NCI-H82 treated with DMSO at 0.1 percent for 48 hours (cell line): ENCODE data around the gene PRXL2B.
"Not testable (repeated sequence)": the region's sequence is repeated elsewhere in the genome, so short reads cannot be mapped to it uniquely, and the experiment has no call there.

Experiments
- DNase-seq: peaks from one replicate; lab custom pipeline; 2025; ENCODE audit not compliant: unreplicated experiment; lab: John Stamatoyannopoulos, UW

Gene PRXL2B

DNA sequence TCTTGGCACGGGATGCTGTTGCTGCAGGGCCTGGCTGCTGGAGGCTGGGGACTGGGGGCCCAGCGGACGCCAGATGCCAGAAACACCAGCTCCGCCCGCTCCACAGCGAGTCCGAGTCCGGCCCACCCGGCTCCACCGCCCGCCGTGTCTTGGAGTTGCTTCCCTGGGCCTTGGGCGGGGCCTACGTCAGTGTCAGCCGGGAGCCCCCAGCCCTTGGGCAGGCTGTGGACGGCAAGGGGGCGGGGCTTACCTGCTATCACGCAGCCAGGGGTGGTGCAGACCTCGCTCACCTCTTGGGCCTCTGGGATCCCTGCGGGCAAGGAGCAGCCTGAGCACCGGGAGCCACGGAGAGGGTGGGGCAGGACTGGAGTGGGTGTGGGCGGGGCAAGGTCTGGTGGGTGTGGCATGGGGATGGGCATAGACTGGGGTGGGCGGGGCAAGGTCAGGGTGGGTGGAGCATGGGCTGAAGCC lies 24.5 kb downstream of the PRXL2B start:
- DNase-seq, result peak; percentile 5

DNA sequence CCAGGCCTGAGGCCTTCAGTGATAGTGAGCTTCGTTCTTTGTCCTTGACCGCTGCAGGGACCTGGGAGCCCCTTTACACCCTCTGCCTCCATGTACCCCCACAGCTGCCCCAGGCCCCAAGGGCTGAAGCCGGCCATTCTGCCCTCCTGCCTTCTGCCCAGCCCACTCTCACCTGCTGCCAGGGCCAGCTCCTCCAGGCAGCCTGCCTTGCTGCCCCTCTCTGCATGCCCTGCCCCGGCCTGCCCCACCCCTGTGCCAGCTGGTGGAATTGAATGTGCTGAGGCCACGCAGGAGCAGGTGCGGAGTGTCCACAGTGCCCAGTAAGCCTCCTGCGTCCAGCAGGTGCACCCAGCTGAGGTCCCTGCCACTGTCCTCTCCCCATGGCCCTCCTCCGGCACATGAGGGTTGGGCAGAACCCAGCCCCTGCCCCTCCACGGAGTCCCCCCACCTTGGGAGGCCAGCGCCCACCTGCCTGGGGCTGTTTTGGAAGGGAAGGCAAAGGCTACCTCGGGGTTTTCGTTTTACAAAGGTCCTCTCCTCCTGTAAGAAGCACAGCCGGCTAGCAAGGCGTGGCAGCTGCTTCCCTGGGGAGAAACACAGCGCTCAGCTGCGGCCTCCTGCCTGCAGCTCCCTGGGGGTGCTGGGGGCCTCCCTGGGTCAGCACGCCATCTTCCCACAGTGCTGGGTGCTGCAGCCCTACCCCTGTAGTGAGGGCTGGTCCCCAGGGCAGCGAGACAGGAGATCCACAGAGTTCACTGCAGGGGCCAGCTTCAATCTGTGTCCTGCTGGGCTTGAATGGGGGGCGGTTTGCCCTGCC lies 25.3 kb downstream of the PRXL2B start:
- DNase-seq, result no peak

DNA sequence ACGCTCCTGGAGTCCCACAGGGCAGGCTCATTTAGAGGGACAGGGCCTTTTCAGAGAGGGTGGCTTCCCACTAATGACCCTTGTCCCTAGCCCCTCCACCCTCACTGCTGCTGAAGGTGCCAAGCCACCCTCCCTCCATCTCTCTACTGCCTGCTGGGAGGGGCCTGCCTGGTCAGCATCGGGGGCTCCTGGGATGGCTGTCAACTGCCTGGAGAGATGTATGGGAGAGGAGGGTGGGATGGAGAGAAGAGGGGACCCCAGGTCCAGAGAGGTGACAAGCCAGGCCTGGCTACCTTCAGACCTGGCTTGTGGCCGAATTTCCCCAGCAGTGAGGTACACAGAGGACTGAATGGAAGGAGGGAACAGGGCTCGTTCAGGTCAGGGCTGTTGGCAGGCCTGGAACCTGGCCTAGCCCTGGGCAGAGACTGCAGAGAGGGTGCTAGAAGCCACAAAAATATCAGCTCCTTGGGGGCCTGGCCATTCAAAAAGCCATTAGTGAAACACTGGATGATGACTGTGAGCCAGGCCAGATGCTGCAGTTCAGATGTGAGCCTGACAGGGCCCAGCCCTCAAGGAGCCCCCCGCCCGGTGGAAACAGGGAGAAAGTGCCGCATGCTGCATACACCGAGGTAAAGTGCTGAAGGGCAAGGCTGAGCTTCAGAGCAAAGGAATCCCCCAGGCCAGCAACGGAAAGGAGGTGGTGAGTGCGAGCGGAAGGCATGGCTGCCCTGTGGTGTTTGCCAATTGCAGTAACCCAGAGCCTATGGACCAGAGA lies 26.2 kb downstream of the PRXL2B start:
- no peak for DNase-seq

DNA sequence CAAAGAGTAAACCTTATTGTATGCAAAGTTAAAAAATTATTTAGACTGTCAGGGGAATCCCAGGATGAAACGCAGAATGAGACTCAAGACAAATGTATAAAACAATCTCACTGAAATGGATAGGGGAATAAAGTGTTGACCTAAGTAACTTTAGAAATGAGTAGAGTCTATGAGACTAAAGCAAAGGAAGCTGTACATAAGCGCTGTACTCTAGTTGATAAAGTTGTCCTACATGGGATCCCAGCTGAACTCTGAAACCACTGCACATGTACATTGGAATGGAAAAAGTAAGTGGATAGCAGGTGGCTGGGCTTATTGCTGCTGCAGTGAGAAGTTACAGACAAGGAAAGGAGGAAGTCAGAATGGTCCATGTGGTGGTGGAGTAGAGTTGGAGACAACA lies 27.6 kb downstream of the PRXL2B start:
- DNase-seq, result no peak

DNA sequence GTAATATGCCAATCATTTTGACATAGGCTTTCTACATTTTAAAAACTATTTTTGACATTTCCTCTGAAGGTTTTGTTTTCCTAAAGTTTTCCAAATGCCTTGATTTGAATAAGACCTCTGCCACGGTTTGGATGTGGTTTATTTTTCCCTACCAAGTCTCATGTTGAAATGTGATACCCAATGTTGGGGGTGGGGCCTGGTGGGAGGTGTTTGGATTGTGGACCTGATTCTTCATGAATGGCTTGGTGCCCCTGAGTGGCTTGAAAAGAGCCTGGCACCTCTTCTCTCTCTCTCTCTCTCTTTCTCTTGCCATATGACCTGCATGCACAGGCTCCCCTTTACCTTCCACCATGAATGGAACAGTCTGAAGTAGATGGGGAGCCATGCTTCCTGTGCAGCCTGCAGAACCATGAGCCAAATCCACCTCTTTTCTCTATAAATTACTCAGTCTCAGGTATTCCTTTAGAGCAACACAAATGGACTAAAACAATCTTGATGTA lies 31.4 kb downstream of the PRXL2B start:
- no peak for DNase-seq

DNA sequence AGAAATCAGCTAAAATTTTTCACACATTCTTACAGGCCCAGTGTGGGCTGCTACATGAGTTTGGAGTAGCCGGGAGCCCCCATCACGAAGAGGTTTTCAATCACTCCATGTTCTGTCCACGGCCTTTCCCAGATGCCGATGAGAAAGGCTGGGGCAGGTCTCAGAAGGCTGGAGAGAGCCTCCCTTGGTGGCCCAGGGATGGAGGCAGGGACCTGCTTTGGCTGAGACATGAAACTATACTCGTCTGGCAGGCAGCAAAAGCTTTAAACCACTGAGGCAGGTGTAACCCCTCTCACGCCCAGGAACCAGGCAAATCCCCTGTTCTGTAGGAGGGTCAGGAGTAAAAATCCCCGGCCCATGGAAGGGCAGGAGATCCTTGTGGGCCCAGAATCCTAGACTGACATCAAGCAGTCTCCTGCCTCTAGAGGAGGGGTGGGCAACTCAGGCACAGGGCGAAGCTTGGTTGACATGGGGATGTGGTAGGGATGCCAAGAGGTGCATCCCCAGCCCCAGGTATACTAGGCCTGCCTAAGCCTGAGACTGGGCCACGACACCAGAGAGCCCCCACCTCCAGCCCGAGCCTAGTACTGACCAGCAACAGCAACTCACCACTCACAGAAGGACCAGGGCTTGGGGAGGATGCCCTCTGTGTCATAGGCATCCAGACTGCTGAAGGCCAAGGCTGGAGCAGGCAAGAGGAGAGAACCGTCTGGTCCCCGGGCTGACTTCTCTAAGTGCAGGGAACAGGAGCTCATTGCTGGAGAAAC lies 37.2 kb downstream of the PRXL2B start:
- DNase-seq, result no peak

DNA sequence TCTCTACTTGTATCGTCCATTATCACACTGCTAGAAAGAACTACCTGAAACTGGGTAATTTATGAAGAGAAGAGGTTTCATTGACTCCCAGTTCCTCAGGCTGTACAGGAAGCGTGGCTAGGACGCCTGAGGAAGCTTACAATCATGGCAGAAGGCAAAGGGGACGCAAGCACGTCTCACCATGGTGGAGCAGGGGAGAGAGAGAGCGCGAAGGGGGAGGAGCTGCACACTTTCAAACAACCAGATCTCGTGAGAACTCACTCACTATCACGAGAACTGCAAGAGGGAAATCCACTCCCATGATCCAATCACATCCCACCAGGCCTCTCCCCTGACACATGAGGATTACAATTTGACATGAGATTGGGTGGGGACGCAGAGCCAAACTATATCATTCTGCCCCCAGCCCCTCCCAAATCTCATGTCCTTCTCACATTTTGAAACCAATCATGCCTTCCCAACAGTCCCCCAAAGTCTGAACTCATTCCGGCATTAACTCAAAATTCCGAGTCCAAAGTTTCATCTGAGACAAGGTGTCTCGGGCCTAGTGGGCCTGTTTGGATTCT lies 38.2 kb downstream of the PRXL2B start:
- no peak for DNase-seq

DNA sequence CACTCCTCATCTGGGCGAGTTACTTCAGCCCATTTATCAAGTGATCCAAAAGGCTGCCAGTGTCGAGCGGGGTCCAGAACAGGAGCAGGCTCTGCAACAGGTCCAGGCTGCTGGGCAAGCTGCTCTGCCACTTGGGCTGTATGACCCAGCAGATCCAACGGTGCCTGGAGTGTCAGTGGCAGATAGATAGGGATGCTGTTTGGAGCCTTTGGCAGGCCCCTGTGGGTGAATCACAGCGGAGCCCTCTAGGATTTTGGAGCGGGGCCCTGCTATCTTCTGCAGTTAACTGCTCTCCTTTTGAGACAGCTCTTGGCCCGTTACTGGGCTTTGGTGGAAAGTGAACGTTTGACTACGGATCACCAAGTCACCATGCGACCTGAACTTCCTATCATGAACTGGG lies 38.7 kb downstream of the PRXL2B start:
- no peak for DNase-seq

DNA sequence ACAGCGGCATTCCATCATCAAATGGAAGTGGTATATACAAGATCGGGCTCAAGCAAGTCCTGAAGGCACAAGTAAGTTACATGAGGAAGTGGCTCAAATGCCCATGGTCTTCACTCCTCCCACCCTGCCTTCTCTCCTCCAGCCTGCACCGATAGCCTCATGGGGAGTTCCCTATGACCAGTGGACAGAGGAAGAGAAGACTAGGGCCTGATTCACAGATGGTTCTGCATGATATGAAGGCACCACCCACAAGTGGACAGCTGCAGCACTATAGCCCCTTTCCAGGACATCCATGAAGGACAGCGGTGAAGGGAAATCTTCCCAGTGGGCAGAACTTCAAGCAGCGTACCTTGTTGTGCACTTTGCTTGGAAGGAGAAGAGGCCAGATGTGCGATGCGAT lies 39.2 kb downstream of the PRXL2B start:
- not testable (repeated sequence) for DNase-seq

DNA sequence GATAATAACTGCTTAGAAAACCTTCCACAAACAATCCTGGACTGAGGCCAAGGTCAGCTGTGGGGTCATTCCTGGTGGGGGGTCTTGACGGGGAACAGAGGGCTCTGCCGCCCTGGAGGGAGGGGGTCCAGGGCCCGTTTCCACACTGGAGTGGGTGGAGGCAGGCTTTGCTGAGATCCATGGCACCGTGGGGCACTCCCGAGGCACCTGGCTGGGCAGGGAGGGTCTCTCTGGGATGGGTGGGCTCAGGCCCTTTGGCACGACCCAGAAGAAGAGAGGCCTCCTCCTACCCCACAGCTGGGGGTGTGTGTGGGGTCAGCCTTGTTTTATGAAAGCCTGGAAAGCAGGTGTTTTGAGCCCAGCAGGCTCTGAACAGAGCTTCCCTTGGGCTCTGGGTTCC lies 41.2 kb downstream of the PRXL2B start:
- DNase-seq, result no peak

DNA sequence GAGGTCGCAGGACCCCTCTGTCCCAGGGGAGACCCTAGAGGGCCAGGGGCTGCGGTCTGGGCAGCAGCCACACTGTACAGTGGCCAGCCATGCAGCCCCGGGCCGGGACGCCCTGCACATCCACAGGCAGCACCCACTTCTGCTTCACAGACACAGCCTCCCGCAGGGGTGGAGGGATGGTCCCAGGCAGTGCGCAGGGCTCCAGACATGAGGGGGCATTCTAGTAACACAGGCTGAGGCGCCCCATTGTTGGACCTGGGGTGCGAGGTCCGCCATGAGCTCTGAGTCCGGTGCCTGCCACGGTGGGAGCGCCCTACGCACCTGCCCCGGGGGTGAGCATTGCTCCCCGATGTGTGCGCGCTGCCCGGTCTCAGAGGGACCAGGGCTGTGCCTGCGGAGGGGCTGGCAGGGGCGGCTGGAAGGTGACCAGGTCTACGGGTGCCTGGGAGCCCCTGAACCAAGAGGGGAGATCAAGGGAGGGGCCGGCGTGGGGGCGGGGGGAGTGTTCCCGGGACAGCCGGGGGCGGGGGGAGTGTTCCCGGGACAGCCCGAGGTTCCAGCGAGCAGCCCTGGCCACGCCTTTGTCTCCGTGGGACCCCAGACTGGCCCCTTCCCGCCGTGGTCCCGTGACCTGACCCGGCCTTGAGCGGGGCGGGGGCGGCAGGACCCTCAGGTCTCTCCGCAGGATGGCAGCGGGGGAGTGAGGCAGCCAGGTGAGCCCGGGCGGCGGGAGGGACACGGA lies 41.8 kb downstream of the PRXL2B start:
- no peak for DNase-seq

DNA sequence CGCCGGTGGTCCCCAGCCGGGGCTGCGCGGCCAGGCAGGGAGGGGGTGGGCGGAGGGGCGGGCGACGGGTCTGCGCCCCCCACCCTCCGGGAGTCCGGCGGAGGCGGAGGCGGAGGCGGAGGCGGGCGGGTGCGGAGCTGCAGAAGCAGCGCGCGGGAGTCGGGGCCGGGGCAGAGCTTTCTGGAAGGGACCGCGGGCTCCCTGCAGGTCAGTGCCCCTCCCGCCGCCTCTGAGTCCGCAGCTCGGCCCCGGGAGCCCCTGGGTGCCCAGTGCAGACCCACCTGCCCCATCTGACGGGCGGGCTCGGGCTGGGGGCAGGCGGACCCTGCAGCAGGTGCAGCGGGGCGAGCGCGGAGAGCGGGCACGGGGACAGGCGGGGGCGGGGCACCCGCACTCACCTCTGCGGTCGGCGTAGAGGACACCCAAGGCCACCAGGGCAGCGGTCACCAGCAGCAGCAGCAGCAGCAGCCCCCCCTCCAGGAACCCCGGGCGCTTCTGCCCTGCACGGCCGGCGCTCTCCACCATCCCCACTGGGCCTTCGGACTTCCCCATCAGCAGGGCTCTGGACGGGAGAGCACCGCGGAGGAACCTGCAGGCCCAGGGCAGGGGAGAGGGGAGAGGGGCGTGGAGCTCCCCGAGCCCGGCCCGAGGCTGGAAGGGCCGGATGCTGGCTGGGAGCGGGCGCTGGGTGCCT lies 42.5 kb downstream of the PRXL2B start:
- no peak for DNase-seq

DNA sequence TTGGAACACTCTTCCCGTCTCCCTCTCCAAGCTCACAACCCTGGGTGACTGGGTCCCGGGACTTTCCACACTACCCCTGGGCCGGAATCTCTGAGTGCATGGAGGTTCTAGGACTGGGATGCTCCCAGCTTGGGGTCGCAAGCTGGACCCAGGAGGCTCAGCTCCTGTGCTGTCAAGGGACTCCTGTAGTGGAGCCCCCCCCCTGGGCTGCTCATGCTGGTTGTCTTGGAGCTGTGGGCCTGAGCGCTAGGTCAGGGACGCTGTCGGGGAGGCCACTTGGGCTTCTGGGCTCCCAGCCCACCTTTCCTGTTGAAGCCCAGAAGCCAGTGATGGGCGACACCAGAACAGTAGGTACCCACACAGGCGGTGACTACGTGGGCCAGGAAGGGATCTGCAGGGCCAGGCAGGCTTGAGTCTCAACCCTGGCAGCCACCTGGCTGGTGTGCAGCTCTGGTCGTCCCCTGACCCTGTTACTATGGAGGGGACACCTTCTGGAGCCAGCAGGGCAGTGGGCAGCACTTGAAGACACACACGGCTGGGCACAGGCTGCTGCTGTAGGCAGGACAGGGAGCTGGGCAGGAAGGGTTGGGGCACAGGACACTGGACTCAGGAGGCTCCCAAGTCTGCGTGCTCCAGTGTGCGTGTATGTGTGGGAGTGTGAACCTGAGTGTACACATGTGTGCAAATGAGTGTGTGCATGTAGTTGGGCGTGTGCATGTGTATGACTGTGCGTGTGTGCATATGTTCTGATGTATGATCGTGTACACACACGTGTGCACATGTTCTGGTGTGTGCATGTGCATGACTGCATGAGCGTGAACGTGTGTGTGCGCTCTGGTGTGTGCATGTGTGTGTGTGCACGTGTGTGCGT lies 43.3 kb downstream of the PRXL2B start:
- DNase-seq, result no peak

DNA sequence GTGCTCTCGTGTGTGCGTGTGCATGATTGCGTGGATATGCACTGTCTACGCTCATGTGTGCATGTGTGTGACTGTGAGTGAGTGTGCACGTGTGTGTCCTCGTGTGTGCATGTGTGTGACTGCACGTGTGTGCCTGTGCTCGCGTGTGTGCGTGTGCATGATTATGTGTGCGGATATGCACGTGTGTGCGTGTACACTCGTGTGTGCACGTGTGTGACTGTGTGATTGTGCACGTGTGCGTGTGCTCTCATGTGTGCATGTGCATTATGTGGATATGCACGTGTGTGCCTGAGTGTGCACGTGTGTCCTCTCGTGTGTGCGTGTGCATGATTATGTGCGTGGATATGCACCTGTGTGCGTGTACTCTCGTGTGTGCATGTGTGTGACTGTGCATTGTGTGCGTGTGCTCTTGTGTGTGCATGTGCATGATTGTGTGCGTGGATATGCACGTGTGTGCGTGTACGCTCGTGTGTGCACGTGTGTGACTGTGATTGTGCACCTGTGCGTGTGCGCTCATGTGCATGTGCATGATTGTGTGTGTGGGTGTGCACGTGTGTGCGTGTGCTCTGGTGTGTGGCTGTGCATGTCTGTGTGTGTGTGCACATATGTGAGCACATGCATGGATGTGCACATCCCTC lies 44.0 kb downstream of the PRXL2B start:
- no peak for DNase-seq

DNA sequence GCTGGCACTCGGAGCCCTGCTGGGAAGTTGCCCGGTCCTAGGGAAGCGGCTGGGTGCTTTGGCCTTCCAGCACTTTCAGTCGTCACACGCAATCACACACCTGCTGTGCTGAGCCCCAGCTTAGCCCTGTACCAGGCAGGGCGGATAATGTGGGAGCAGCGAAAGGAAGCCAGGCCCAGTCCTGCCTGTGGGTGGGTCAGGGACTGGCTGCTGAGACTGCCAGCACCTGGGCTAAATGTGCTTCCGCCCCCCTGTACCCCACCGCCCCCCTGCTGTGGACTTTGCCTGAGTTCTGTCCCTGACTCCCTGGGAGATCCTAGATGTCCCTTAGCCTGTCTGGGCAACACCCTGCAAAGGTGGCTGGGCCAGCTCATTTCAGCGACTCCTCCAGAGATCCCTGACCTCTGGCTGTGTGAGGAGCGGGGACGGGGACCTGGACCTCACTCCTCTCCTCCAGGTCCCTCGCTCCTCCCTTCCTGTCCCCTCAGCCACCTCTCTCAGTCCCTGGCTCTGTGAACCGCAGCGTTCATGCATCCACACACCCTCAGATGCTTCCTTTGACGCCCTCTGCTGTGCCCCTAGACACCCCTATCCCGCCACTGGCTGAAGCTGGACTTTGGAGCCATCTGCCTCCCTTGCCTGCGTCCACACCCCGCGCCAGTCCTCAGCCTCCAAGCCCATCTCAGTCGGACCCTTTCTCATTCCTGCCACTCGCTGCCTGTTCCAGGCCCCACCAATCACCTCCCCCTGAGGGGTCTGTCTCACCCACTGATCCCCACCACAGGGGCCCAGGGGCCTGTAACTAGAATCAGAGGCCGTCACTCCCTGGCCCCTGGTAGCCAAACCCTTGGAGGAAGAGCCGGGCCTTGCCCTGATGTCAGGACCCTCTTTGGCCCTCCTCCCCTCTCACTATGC lies 44.8 kb downstream of the PRXL2B start:
- no peak for DNase-seq

DNA sequence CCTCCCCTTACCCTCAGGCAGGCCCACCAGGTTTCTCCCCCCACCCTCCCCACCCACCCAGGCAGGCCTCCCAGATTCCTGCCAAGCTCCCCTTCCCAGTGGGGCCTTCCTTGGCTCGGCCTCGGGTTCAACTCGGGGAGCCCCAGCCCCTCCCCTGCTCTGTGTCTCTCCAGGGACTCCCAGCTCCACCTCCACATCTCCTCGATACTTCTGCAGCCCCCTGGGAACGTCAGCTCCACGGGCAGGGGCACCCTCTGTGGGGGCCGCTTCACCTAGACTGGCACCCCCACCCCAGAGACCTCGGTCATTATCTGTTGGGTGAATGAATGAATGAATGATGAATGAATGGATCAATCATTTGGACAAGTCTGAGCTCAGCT lies 45.5 kb downstream of the PRXL2B start:
- no peak for DNase-seq
